Measurements from ENCODE around the gene FARS2. TPM values are rescaled to one million over a fixed set of nuclear protein-coding genes. Genes with fewer than 3 reads are reported as not detected.

Gene FARS2
- total and polyA plus RNA-seq, 11 donors, result 11.4 to 24.6 (median 20.5) TPM

- TF ChIP-seq CTCF (IDR thresholded peaks at IDR 0.05), result no peak
- no peaks in the 10 kb centered on the region for H3K27me3 ChIP-seq
- no peak overlapping the region for H3K4me3 ChIP-seq
- H3K36me3 ChIP-seq, result no peaks in the 10 kb centered on the region
- no peak overlapping the region for H3K27ac ChIP-seq
- H3K4me1 ChIP-seq, result peaks cover 0 to 3% (median 0%) of the 10 kb centered on the region in 12 donors
- WGBS, 4 donors, result 95 to 97% (median 96%) methylated on average over 6 of the region's 6 CpGs
- intact Hi-C loops (cut with DNase I), result no loop called here
- ATAC-seq (no peak), DNase-seq (no peak)
- H3K9me3 ChIP-seq, result no peaks in the 10 kb centered on the region
These were observed 267.7 kb downstream of the FARS2 start for GRCh38 chr6:5529015-5529414.

- DNase-seq (no peak), ATAC-seq (no peak)
- H3K36me3 ChIP-seq, result no peaks in the 10 kb centered on the region
- H3K4me3 ChIP-seq, result no peak overlapping the region
- no peak overlapping the region for H3K27ac ChIP-seq
- WGBS, 4 donors, result 83 to 98% (median 93%) methylated on average over 1 of the region's 1 CpG
- H3K27me3 ChIP-seq, result no peaks in the 10 kb centered on the region
- peaks cover 0 to 3% (median 0%) of the 10 kb centered on the region in 12 donors for H3K9me3 ChIP-seq
- peaks cover 0 to 3% (median 0%) of the 10 kb centered on the region in 12 donors for H3K4me1 ChIP-seq
- TF ChIP-seq CTCF (IDR thresholded peaks at IDR 0.05) (no peak), POLR2A (IDR thresholded peaks at IDR 0.05) (no peak)
- intact Hi-C loops (cut with DNase I), result no loop called here
These were observed 268.4 kb downstream of the FARS2 start for GRCh38 chr6:5529733-5530132.

- Histone ChIP-seq H3K36me3 (no peaks in the 10 kb centered on the region), H3K4me1 (peaks cover 0 to 3% (median 0%) of the 10 kb centered on the region in 12 donors), H3K9me3 (peaks cover 0 to 3% (median 0%) of the 10 kb centered on the region in 12 donors), H3K27me3 (no peaks in the 10 kb centered on the region), H3K27ac (no peak overlapping the region), H3K4me3 (no peak overlapping the region)
- TF ChIP-seq POLR2A (IDR thresholded peaks at IDR 0.05) (no peak), CTCF (IDR thresholded peaks at IDR 0.05) (no peak)
- ATAC-seq (no peak), DNase-seq (no peak)
- intact Hi-C loops (cut with DNase I), result no loop called here
- WGBS, 4 donors, result 68 to 72% (median 70%) methylated on average over 4 of the region's 4 CpGs
These were observed 269.8 kb downstream of the FARS2 start for GRCh38 chr6:5531161-5531560.

GRCh38 chr6:5531853-5532375 lies 270.6 kb downstream of the FARS2 start:
- DNase-seq, result no peak
- WGBS, 4 donors, result 88 to 93% (median 89%) methylated on average over 6 of the region's 6 CpGs
- Histone ChIP-seq H3K27ac (no peak overlapping the region), H3K4me3 (no peak overlapping the region), H3K36me3 (no peaks in the 10 kb centered on the region), H3K27me3 (no peaks in the 10 kb centered on the region), H3K4me1 (peaks cover 0 to 3% (median 0%) of the 10 kb centered on the region in 12 donors), H3K9me3 (peaks cover 0 to 3% (median 0%) of the 10 kb centered on the region in 12 donors)
- TF ChIP-seq CTCF (IDR thresholded peaks at IDR 0.05) (no peak), POLR2A (IDR thresholded peaks at IDR 0.05) (no peak)
- ATAC-seq, result no peak
- intact Hi-C loops (cut with DNase I), result no loop called here
